Left lung (tissue), 10 donors: ENCODE data around the gene RMI2. TPM values are rescaled to one million over a fixed set of nuclear protein-coding genes. Genes with fewer than 3 reads are reported as not detected.
A peak's percentile ranks its signal among the peaks of the same experiment; 100 is the strongest.

Source experiments
- ATAC-seq: fragments of 200-7000 bp; cut with Tn5 transposase; one replicate; pipeline ENCODE4 v1.9.1; 2020; ENCODE audit warnings: moderate library complexity
- DNase-seq, 4 donors: peaks; one replicate each; pipeline ENCODE4 v3.0.0-alpha.2; 2013 to 2020
- H3K27ac ChIP-seq, 2 donors: fragments of 200-600 bp; sonication (generic) in 1 of 2; one replicate each; pipeline versions ENCODE4 v1.5.0 to v1.8.0; 2020 to 2021
- H3K27me3 ChIP-seq, 2 donors: fragments of 200-600 bp; sonication (generic) in 1 of 2; one replicate each; pipeline versions ENCODE4 v1.5.0 to v1.8.0; 2020 to 2021
- H3K36me3 ChIP-seq, 2 donors: fragments of 200-600 bp; sonication (generic) in 1 of 2; one replicate each; pipeline versions ENCODE4 v1.5.0 to v1.8.0; 2020 to 2021
- H3K4me1 ChIP-seq, 2 donors: fragments of 200-600 bp; one replicate each; pipeline ENCODE4 v1.8.0; 2021
- H3K4me3 ChIP-seq, 2 donors: fragments of 200-600 bp; sonication (generic) in 1 of 2; one replicate each; pipeline versions ENCODE4 v1.5.0 to v1.8.0; 2020 to 2021; ENCODE audit warnings: mild to moderate bottlenecking in 1 of 2
- H3K9me3 ChIP-seq, 2 donors: fragments of 200-600 bp; sonication (generic) in 1 of 2; one replicate each; pipeline versions ENCODE4 v1.5.0 to v1.8.0; 2020 to 2021
- CTCF ChIP-seq, 2 donors: fragments of 200-600 bp; sonication (generic) in 1 of 2; IDR thresholded peaks; one replicate each; pipeline versions ENCODE4 v1.5.0 to v1.8.0; 2021; ENCODE audit warnings: antibody characterized with exemption in 2 of 2
- intact Hi-C, 2 donors: fragments of 100-400 bp; cut with DNase I; formaldehyde crosslinking; loops; one replicate each; pipeline versions ENCODE4 v1.11.2 to v1.14.2; 2022
- polyA plus RNA-seq, 6 donors: library from polyadenylated mRNA; unstranded; fragments of 120-200 nt; gene quantifications; one replicate each; pipeline ENCODE4 v1.2.1, GENCODE V29; 2013; ENCODE audit not compliant: insufficient read length in 6 of 6
- total RNA-seq, 2 donors: library from RNA; stranded (reverse); fragmentation: NEBNext Ultra II Directional; extraction: Animal tissue kit (Norgen Biotek cat#: 25700); gene quantifications; one replicate each; pipeline ENCODE4 v1.2.1, GENCODE V29; 2021
- donor health status: DM: no; HTN: yes; CAD: no.
- donor health status: DM: no; HTN: no; CAD: no.

The RMI2 gene
- total and polyA plus RNA-seq, 8 donors, result 9.6 to 34.5 (median 25.2) TPM

- Histone ChIP-seq H3K4me1 (peaks cover 5 to 10% of the 10 kb centered on the region in 2 donors), H3K4me3 (no peak overlapping the region), H3K27ac (no peak overlapping the region), H3K36me3 (no peaks in the 10 kb centered on the region), H3K9me3 (no peaks in the 10 kb centered on the region), H3K27me3 (peaks cover 0 to 5% of the 10 kb centered on the region in 2 donors)
- intact Hi-C loops, result no loop called here
- ATAC-seq (no peak), DNase-seq (no peak)
- no peak for TF ChIP-seq CTCF (IDR thresholded peaks at IDR 0.05)
Observed at GRCh38 chr16:11389083-11389482, 43.8 kb downstream of the RMI2 start.

GRCh38 chr16:11389631-11390565 is 44.6 kb downstream of the RMI2 start:
- intact Hi-C loops, result loop anchor here in 1 of 2 donors (5.0 to 10.0 kb wide), 2 partner anchors 327 to 425 kb away; no protein-coding TSS in a partner anchor
- DNase-seq, result peak in 1 of 4 donors; percentile 71
- peaks cover 0 to 5% of the 10 kb centered on the region in 2 donors for H3K27me3 ChIP-seq
- H3K4me1 ChIP-seq, result peaks cover 5 to 10% of the 10 kb centered on the region in 2 donors
- no peak overlapping the region for H3K4me3 ChIP-seq
- no peak for ATAC-seq
- H3K9me3 ChIP-seq, result no peaks in the 10 kb centered on the region
- H3K36me3 ChIP-seq, result no peaks in the 10 kb centered on the region
- no peak for TF ChIP-seq CTCF (IDR thresholded peaks at IDR 0.05)
- no peak overlapping the region for H3K27ac ChIP-seq

- DNase-seq (no peak), ATAC-seq (peak; percentile 2)
- H3K4me1 ChIP-seq, result peaks cover 5 to 10% of the 10 kb centered on the region in 2 donors
- no peaks in the 10 kb centered on the region for H3K9me3 ChIP-seq
- H3K4me3 ChIP-seq, result no peak overlapping the region
- peaks cover 0 to 6% of the 10 kb centered on the region in 2 donors for H3K27me3 ChIP-seq
- no peaks in the 10 kb centered on the region for H3K36me3 ChIP-seq
- intact Hi-C loops, result loop anchor here in 1 of 2 donors (5.0 to 10.0 kb wide), 2 partner anchors 326 to 424 kb away; no protein-coding TSS in a partner anchor
- no peak for TF ChIP-seq CTCF (IDR thresholded peaks at IDR 0.05)
- peak overlapping the region in 1 of 2 donors; percentile 1 for H3K27ac ChIP-seq
Observed at GRCh38 chr16:11390573-11391495, 45.6 kb downstream of the RMI2 start.

- intact Hi-C loops, result loop anchor here in 1 of 2 donors (5.0 to 10.0 kb wide), 2 partner anchors 326 to 423 kb away; no protein-coding TSS in a partner anchor
- Histone ChIP-seq H3K4me3 (no peak overlapping the region), H3K27me3 (peaks cover 0 to 9% of the 10 kb centered on the region in 2 donors), H3K9me3 (no peaks in the 10 kb centered on the region), H3K27ac (no peak overlapping the region), H3K4me1 (peaks cover 5 to 10% of the 10 kb centered on the region in 2 donors), H3K36me3 (no peaks in the 10 kb centered on the region)
- ATAC-seq, result peak; percentile 87
- TF ChIP-seq CTCF (IDR thresholded peaks at IDR 0.05), result no peak
- peak in 3 of 4 donors; percentile 59 to 91 (median 84) for DNase-seq
Observed at GRCh38 chr16:11391576-11391975, 46.3 kb downstream of the RMI2 start.
